HL-60/S4 treated with retinoic acid at 250 ng/mL for 4 days and 3 days (cell line): ENCODE measurements around the gene SDR42E1.
"Not testable (repeated sequence)": the region's sequence is repeated elsewhere in the genome, so short reads cannot be mapped to it uniquely, and the experiment has no call there.

Source experiments
- in situ Hi-C: fragments of 300-500 bp; cut with MboI; formaldehyde crosslinking; loops from 2 replicates; pipeline ENCODE4 v1.7.0; 2022; ENCODE audit warnings: low sequenced_read_pairs

SDR42E1 gene

GRCh38 chr16:82040296-82040695, 29.0 kb upstream of the SDR42E1 start:
- in situ Hi-C loops, result no loop called here

- in situ Hi-C loops, result no loop called here
These were observed 26.4 kb upstream of the SDR42E1 start for GRCh38 chr16:82037666-82038065.

GRCh38 chr16:82037251-82037650, 26.0 kb upstream of the SDR42E1 start:
- in situ Hi-C loops, result no loop called here

GRCh38 chr16:82034981-82035612, 23.8 kb upstream of the SDR42E1 start, which contains the start of gene HSD17B2:
Gene HSD17B2, plus strand, starts transcription at chr16:82035253. Its CDS starts 172 bp downstream, at chr16:82035425.
- in situ Hi-C loops, result no loop called here

- in situ Hi-C loops, result no loop called here
These were observed 22.5 kb upstream of the SDR42E1 start for GRCh38 chr16:82033683-82034300.

GRCh38 chr16:82033006-82033405, 21.7 kb upstream of the SDR42E1 start:
- in situ Hi-C loops, result no loop called here

- in situ Hi-C loops, result no loop called here
These were observed 20.1 kb upstream of the SDR42E1 start for GRCh38 chr16:82031116-82032084.

- in situ Hi-C loops, result no loop called here
These were observed 16.4 kb upstream of the SDR42E1 start for GRCh38 chr16:82027629-82028064.

- in situ Hi-C loops, result no loop called here
These were observed 13.6 kb upstream of the SDR42E1 start for GRCh38 chr16:82024883-82025282.

- in situ Hi-C loops, result no loop called here
These were observed 13.0 kb upstream of the SDR42E1 start for GRCh38 chr16:82024316-82024715.

GRCh38 chr16:82023206-82023605, 11.9 kb upstream of the SDR42E1 start:
- in situ Hi-C loops, result no loop called here

GRCh38 chr16:82020051-82020450, 8.8 kb upstream of the SDR42E1 start:
- in situ Hi-C loops, result no loop called here

- in situ Hi-C loops, result no loop called here
These were observed 8.3 kb upstream of the SDR42E1 start for GRCh38 chr16:82019535-82019934.

- in situ Hi-C loops, result no loop called here
These were observed 6.8 kb upstream of the SDR42E1 start for GRCh38 chr16:82017911-82018568.

GRCh38 chr16:82016964-82017363, 5.7 kb upstream of the SDR42E1 start:
- in situ Hi-C loops, result no loop called here

- in situ Hi-C loops, result no loop called here
These were observed 5.0 kb upstream of the SDR42E1 start for GRCh38 chr16:82016263-82016662.

- in situ Hi-C loops, result no loop called here
These were observed 1.9 kb upstream of the SDR42E1 start for GRCh38 chr16:82013139-82013538.

- in situ Hi-C loops, result no loop called here
These were observed 621 bp downstream of the SDR42E1 start for GRCh38 chr16:82010649-82011048.

- in situ Hi-C loops, result not testable (repeated sequence)
These were observed 1.5 kb downstream of the SDR42E1 start for GRCh38 chr16:82009789-82010188.

GRCh38 chr16:82008957-82009592, 2.2 kb downstream of the SDR42E1 start:
- in situ Hi-C loops, result no loop called here
